T-helper 1 cell treated with Interleukin-12 subunit alpha and Interleukin-12 subunit beta and Interleukin-4 antibody, amounts not matched to agents 30 μg/mL and 1 μg/mL, for 36 hours (primary cell): Measurements from ENCODE around the gene SNX13.

ENCODE experiments used
- H3K27ac Mint-ChIP-seq: one replicate; pipeline ENCODE4 v1.8.0; 2021; ENCODE audit warnings: mild to moderate bottlenecking, mixed read lengths
- H3K27me3 Mint-ChIP-seq: one replicate; pipeline ENCODE4 v1.8.0; 2021; ENCODE audit warnings: low read depth, mixed read lengths
- H3K36me3 Mint-ChIP-seq: one replicate; pipeline ENCODE4 v1.8.0; 2021; ENCODE audit warnings: low read depth, mixed read lengths
- H3K4me1 Mint-ChIP-seq: one replicate; pipeline ENCODE4 v1.8.0; 2021; ENCODE audit warnings: low read depth, mixed read lengths
- H3K4me3 Mint-ChIP-seq: one replicate; pipeline ENCODE4 v1.8.0; 2021; ENCODE audit warnings: mild to moderate bottlenecking, moderate library complexity, mixed read lengths
- H3K9me3 Mint-ChIP-seq: one replicate; pipeline ENCODE4 v1.8.0; 2021; ENCODE audit warnings: mixed read lengths

The SNX13 gene

DNA sequence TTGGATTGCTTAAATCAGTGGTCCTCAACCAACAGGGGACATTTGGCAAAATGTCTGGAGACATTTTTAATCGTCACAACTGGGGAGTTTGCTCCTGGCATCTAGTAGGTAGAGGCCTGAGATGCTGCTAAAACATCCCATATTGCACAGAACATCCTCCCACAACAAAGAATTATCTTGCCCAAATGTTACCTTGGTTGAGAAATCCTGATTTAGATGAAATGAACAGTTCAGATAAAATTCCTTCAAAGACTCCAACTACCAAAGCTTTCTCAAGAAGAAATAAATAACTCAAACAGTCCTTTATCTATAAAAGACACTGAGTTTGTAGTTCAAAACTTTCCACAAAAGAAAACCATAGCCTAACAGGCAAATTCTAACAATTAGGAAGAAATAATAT, 160.9 kb downstream of the SNX13 start:
- Mint-ChIP-seq H3K9me3 (no peaks in the 10 kb centered on the region), H3K4me3 (no peak overlapping the region), H3K27me3 (peaks cover 6% of the 10 kb centered on the region), H3K4me1 (no peaks in the 10 kb centered on the region), H3K27ac (no peak overlapping the region), H3K36me3 (no peaks in the 10 kb centered on the region)

DNA sequence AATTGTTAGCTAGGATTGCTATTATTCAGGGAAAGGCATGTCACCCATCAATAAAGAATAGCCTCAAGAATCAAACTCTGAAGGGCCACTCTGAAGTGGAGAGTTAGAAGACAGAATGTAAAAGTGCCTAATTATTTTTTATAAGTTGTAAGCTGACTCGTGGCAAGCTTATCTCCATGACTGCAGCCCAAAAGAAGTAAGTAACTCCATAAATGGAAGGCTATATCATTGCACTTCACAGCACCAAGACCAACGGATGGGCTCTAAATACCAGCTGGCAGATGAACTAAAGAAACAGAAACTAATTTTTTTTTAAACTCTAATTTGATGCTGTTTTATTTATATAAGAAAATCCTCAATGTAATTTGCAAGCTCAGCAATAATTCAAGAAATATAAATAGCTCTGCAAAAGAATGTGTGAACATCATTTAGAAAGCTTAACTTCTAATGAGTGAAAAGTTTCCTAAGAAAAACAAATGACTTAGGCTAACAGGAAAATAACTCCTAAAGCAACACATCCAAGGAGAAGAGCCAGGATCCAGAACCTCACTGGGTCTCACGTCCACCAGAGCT, 165.5 kb downstream of the SNX13 start:
- no peaks in the 10 kb centered on the region for H3K4me1 Mint-ChIP-seq
- H3K36me3 Mint-ChIP-seq: no peaks in the 10 kb centered on the region
- no peaks in the 10 kb centered on the region for H3K9me3 Mint-ChIP-seq
- no peak overlapping the region for H3K4me3 Mint-ChIP-seq
- peaks cover 6% of the 10 kb centered on the region for H3K27me3 Mint-ChIP-seq
- H3K27ac Mint-ChIP-seq: no peak overlapping the region

DNA sequence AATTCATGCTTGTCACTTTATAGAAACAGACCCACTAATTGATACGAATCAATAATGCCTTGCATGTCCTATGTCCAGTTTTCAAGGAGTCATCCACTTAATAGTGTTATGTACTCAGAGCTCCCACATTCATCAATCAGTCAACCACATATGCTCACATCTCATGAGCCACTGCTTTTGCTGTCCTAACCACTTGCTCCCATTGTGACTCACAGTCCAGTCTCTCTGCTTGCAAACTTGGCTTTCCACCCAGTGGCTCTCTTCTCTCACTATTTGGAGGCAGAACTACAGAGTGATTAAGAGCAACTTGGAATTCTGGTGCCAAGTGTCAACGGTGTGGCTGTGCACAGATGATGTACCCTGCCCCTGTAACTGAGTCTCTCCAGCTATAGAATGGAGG, 166.0 kb downstream of the SNX13 start:
- Mint-ChIP-seq H3K4me1 (no peaks in the 10 kb centered on the region), H3K4me3 (no peak overlapping the region), H3K27ac (no peak overlapping the region), H3K36me3 (no peaks in the 10 kb centered on the region), H3K27me3 (peaks cover 6% of the 10 kb centered on the region), H3K9me3 (no peaks in the 10 kb centered on the region)

DNA sequence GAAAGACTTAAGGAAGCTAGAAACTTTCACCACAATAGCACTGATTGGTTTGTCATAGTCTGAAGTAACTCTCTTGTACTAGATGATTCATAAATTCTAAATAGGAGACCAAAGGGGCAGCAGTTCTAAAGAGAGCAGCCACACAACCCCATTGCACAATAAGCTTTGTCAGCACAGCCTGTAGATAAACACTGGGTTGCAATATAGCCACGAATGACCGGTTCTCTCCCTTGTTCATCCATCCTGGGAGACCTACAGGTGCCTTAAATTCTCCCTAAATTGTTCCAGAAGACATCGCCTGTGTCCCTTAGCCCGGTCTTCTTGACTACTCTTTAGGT, 167.0 kb downstream of the SNX13 start:
- H3K27ac Mint-ChIP-seq: no peak overlapping the region
- no peaks in the 10 kb centered on the region for H3K9me3 Mint-ChIP-seq
- no peak overlapping the region for H3K4me3 Mint-ChIP-seq
- no peaks in the 10 kb centered on the region for H3K4me1 Mint-ChIP-seq
- no peaks in the 10 kb centered on the region for H3K27me3 Mint-ChIP-seq
- no peaks in the 10 kb centered on the region for H3K36me3 Mint-ChIP-seq

DNA sequence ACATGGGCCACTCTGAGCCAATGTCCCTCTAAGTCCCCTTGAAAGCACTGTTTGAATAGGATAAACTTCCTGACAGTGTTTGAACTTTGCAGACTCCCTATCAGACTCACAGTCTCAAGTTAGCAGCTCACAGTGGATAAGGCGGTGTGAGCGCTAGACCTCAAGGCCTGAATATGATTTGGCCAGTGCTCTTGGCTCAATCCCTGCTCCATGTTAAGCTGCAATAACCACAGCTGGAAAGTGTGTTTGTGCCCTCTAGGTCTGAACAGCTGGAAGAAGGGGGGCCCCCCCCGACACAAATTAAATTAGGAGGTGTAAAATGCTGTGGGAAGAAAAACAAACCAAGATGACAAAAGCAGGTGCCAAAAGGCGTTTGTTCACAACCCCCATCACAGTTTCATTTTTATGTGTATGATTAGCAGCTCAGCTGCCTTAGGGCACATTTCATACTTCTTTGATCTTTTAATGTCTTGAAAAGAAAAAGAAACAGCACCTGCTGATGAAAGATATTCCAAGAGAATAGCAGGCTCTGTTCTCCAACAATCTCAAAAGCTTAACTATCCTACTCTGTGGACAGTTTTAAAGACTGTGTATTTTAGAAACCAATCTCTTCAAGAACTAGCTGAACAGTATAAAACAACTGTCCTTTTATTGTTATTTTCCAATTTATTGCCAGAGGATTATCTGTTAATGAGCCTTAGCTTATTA, 167.6 kb downstream of the SNX13 start:
- H3K27me3 Mint-ChIP-seq: no peaks in the 10 kb centered on the region
- H3K36me3 Mint-ChIP-seq: no peaks in the 10 kb centered on the region
- no peak overlapping the region for H3K27ac Mint-ChIP-seq
- no peaks in the 10 kb centered on the region for H3K4me1 Mint-ChIP-seq
- H3K4me3 Mint-ChIP-seq: no peak overlapping the region
- no peaks in the 10 kb centered on the region for H3K9me3 Mint-ChIP-seq

DNA sequence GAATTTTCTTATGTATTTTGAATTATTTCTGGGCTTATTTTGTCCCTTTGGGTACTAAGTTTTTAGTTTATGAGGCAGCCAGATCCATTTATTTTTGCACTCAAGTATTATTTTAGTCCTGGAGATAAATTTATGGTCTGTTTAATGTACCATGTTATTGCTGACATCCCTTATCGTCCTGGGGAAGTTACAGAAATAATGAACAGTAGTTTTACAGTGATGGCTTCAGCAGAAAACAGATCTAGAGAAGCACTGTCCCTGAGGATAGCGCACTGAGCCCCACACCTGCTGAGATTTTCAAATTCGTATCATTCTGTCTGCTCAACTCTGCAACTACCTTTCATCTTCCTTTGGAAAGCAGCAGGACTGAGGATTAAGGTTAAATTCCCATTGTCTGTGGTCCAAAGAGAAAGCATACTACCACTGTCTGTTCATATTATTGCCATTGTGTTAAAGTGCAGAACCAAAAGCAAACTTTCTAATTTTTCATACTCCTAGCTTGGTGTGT, 168.3 kb downstream of the SNX13 start:
- Mint-ChIP-seq H3K4me3 (no peak overlapping the region), H3K36me3 (no peaks in the 10 kb centered on the region), H3K4me1 (no peaks in the 10 kb centered on the region), H3K27ac (no peak overlapping the region), H3K27me3 (no peaks in the 10 kb centered on the region), H3K9me3 (no peaks in the 10 kb centered on the region)

DNA sequence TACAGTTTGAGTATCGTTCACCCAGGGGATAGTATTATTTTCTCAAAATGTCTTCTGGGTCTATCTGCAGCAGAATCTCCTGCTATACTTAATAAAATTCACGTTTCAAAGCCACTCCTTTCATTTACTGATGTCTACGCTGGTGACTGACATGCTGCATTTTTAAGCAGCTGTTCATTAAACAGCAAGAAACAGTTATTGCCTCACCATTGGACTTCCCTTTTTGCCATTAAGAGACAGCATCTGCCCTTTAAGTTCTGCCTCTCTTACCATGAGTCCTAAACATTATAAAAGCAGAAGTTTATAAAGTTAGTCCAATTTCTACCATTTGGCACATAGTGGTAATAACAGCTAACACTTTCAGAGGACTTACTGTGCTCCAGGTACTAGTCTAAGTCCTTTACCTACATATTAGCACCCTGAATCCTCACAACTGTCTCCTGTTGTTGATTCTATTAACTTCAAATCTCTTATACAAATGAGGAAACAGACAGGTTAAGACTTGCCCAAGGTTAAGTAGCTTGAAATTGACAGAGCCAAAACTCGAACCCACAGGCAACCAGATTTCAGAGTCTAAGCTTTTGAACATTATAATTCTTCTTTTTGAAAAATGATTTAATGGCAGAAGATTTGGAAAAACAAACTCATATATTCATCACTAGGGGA, 169.5 kb downstream of the SNX13 start:
- Mint-ChIP-seq H3K9me3 (no peaks in the 10 kb centered on the region), H3K4me3 (no peak overlapping the region), H3K27me3 (no peaks in the 10 kb centered on the region), H3K36me3 (no peaks in the 10 kb centered on the region), H3K27ac (no peak overlapping the region), H3K4me1 (no peaks in the 10 kb centered on the region)

DNA sequence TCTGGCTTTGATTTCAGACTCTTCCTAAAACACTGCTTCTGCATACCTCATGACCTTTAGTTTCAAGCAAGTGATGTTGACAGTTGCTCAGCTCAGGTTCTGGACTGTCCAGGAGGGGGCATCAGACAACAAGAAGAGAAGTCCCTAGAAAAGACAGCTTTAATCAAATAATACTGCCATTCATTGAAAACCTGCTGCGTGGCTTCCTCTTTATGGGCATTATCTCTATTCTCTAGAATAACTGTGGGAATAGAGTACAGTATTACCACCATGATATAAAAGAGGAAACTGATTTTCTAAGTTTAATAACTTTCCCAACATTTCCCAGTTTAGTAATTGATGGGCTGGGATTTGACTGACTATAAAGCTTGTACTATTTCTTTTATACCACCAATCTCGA, 170.4 kb downstream of the SNX13 start:
- H3K36me3 Mint-ChIP-seq: no peaks in the 10 kb centered on the region
- no peak overlapping the region for H3K27ac Mint-ChIP-seq
- H3K4me3 Mint-ChIP-seq: no peak overlapping the region
- no peaks in the 10 kb centered on the region for H3K9me3 Mint-ChIP-seq
- H3K4me1 Mint-ChIP-seq: no peaks in the 10 kb centered on the region
- no peaks in the 10 kb centered on the region for H3K27me3 Mint-ChIP-seq

DNA sequence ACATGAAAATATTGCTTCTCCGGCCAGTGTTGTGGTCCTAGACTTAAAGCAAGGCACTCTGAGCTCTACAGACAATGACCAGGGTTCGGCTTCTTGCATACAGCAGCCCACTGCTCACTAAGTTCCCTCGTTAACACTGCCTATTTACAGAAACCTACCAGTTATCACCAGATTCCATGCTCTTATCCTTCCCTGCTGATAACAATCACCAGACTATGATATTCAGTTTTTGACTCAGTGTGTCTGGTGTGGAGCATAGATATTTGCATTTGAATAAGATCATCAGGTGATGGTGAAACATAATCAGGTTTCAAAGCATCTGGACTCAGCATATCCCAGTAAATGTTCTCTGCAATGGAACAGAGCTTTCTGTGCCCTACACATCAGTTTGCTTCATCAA, 182.3 kb downstream of the SNX13 start:
- Mint-ChIP-seq H3K4me1 (no peaks in the 10 kb centered on the region), H3K36me3 (no peaks in the 10 kb centered on the region), H3K9me3 (no peaks in the 10 kb centered on the region), H3K27me3 (no peaks in the 10 kb centered on the region), H3K27ac (no peak overlapping the region), H3K4me3 (no peak overlapping the region)

DNA sequence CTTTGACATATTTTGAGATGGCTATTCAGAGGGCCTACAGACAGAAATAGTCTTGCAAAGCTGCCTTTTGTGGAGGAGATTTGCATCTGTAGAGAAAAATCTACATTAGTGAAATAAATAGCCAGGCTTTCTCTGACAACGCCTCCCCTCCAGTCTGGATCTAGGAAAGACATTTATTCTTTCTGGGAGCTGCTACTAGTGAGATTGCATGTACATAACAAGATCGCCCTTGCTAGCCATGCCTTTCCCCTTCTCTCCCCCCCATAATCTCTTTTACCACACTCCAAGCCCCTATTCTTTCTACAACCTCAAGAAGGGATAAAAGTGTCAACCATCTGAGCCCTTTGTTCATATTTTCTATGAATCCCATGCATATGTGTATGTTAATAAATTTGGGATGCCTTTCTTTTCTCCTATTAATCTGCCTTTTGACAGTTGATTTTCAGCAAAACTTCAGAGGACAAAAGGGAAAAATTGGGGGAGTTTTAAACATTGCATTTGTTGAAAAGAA, 194.2 kb downstream of the SNX13 start:
- H3K4me3 Mint-ChIP-seq: no peak overlapping the region
- no peak overlapping the region for H3K27ac Mint-ChIP-seq
- H3K4me1 Mint-ChIP-seq: no peaks in the 10 kb centered on the region
- H3K9me3 Mint-ChIP-seq: no peaks in the 10 kb centered on the region
- peaks cover 7% of the 10 kb centered on the region for H3K27me3 Mint-ChIP-seq
- no peaks in the 10 kb centered on the region for H3K36me3 Mint-ChIP-seq

DNA sequence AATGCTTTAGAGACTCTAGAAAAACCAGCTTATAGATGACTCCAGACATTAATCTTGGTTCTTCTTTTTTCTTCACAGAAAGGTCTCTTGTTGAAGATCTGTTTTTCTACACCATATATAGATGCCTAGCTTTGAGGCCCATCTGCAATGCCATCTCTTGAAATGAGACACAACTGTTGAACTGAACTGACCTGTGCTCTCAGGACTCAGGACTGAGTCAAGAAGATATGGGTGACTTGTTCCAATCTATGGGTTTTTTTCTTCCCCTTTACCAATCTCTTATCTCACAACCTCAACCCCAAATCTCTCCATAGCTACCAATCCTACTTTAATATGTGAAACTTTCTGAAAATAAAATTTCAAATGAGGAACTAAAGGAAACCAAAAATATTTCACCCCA, 194.7 kb downstream of the SNX13 start:
- Mint-ChIP-seq H3K4me1 (no peaks in the 10 kb centered on the region), H3K9me3 (no peaks in the 10 kb centered on the region), H3K36me3 (no peaks in the 10 kb centered on the region), H3K27ac (no peak overlapping the region), H3K4me3 (no peak overlapping the region), H3K27me3 (peaks cover 4% of the 10 kb centered on the region)

DNA sequence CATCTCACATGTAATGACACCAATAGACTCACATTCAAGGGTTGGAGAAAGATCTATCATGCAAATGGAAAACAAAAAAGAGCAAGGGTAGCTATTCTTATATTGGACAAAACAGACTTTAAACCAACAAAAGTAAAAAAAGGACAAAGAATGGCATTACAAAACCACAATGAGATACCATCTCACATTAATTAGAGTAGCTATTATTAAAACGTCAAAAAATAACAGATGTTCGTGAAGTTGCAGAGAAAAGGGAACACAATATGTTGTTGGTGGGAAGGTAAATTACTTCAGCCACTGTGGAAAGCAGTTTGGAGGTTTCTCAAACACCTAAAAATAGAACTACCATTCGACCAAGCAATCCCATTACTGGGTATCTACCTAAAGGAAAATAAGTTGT, 197.0 kb downstream of the SNX13 start:
- Mint-ChIP-seq H3K36me3 (no peaks in the 10 kb centered on the region), H3K9me3 (no peaks in the 10 kb centered on the region), H3K27me3 (no peaks in the 10 kb centered on the region), H3K4me1 (no peaks in the 10 kb centered on the region), H3K4me3 (no peak overlapping the region), H3K27ac (no peak overlapping the region)

DNA sequence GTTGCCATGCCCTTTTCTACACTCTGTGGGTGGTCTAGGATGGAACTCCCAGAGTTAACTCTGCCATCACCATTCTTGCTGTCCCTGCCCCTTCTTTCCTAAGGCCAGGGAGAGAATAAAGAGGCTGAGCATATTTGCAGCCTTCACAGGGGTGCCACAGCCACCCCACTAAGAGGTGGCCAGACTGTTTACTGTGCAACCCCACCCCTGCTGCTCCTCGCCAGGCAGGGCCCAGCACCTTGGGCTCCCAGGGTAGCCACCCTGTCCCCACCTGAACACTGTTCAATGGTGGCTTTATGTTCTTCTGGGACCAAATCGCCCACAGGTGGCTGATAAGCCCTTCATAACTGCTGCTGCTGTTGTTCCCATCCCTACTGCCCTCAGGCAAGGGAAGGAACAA, 198.9 kb downstream of the SNX13 start:
- Mint-ChIP-seq H3K36me3 (no peaks in the 10 kb centered on the region), H3K27ac (no peak overlapping the region), H3K27me3 (no peaks in the 10 kb centered on the region), H3K4me3 (no peak overlapping the region), H3K9me3 (no peaks in the 10 kb centered on the region), H3K4me1 (no peaks in the 10 kb centered on the region)
